Measurements from ENCODE around the gene HINFP. TPM values are rescaled to one million over a fixed set of nuclear protein-coding genes. Genes with fewer than 3 reads are reported as not detected.

The HINFP gene
- total and polyA plus RNA-seq, 2 of the 8 experiments (the other 6 are each of a cell fraction or from before 2014, with no cell fraction given): 35.0 to 37.3 TPM

DNA sequence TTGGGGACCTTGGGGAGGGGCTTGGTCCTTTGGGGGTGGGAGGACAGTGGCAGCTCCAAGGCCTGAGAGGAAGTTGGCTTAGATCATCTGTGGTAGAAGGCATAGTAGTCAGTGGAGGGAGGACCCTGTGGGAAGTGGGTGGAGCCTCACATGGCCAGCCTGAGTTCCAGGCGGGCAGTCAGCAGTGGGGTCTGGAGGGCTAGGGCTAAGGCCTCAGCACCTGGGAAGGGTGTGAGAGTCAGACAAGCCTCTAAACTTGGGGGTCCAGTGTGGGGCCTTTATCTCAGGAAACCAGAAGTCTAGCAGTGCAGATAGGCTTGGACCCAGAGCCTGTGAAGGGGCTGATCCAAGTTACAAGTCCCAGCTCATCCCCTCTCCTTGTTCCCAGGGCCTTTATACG is 51.1 kb downstream of the HINFP start:
- no peak overlapping the region for H3K4ac ChIP-seq (replicated peaks; ENCODE audit: insufficient read length, low read depth, low read length)
- H2BK120ac ChIP-seq (replicated peaks; ENCODE audit: low read depth, low read length): no peak overlapping the region
- no peak overlapping the region for H3K4me3 ChIP-seq (ENCODE audit: extremely low read depth in 1 of 4, insufficient read depth in 2 of 4, low read depth in 3 of 4, low read length in 4 of 4)
- no peaks in the 10 kb centered on the region; a peak in 1 of 8 replicates for H3K36me3 ChIP-seq (ENCODE audit: control insufficient read depth in 2 of 4, insufficient read depth in 4 of 4, low read length in 3 of 4)
- no peak overlapping the region for H3K9ac ChIP-seq (replicated peaks in 1 of 4; ENCODE audit: extremely low read depth in 1 of 4, low read depth in 3 of 4, low read length in 3 of 4)
- H3K14ac ChIP-seq (ENCODE audit: insufficient read length): no peak overlapping the region
- no peak overlapping the region for H4K8ac ChIP-seq (ENCODE audit: extremely low read depth, insufficient read depth, low read length)
- H3K4me2 ChIP-seq (ENCODE audit: insufficient read depth in 1 of 2, low read depth in 2 of 2, low read length in 2 of 2): no peak overlapping the region
- H3K27ac ChIP-seq (ENCODE audit: low read depth, low read length): no peak overlapping the region
- no peaks in the 10 kb centered on the region for H4K20me1 ChIP-seq (replicated peaks in 1 of 2; ENCODE audit: control insufficient read depth in 1 of 2, insufficient read depth in 2 of 2, low read length in 2 of 2)
- no peak for DNase-seq (ENCODE audit: low read depth in 1 of 2, low spot score in 2 of 2)
- ChIA-PET POLR2A (ENCODE audit: partially characterized antibody) (interaction anchor here (1.2 to 3.8 kb wide), 5 partner anchors 9 to 78 kb away, joined by 4 to 14 read pairs (median 5); a partner anchor contains a TSS), CTCF (ENCODE audit: partially characterized antibody) (interaction anchor here (1.0 to 24.3 kb wide), 5 partner anchors 22 to 50 kb away, joined by 3 to 389 read pairs (median 6); partner anchors contain the start of gene ABCG4)
- H3K9me3 ChIP-seq (ENCODE audit: insufficient read depth in 2 of 2, low read depth in 1 of 2, low read length in 1 of 2): no peaks in the 10 kb centered on the region
- H4K91ac ChIP-seq (replicated peaks; ENCODE audit: insufficient read length, low read length): no peak overlapping the region
- peaks cover 7% of the 10 kb centered on the region; the same call in 1 of the 2 replicates for H3K23me2 ChIP-seq (ENCODE audit: low read depth, low read length)
- H3K79me1 ChIP-seq (ENCODE audit: low read depth, low read length): no peaks in the 10 kb centered on the region
- H3K23ac ChIP-seq (ENCODE audit: insufficient read length): no peak overlapping the region
- no peak overlapping the region for H2BK15ac ChIP-seq (ENCODE audit: low read length)
- H2AFZ ChIP-seq (ENCODE audit: low read length): no peak overlapping the region
- H2BK20ac ChIP-seq (ENCODE audit: low read length): no peak overlapping the region
- no peak for FAIRE-seq
- 95% methylated on average over 2 of the region's 2 CpGs; no CpG with 5 or more reads in 1 of the 2 experiments for WGBS, 2 experiments (ENCODE audit: extremely low coverage in 1 of 2, insufficient coverage in 1 of 2, insufficient read length in 1 of 2, insufficient replicate concordance in 2 of 2, low coverage in 1 of 2, low lambda C conversion rate in 2 of 2, missing lambda C conversion rate in 1 of 2)
- H3K79me2 ChIP-seq (ENCODE audit: control insufficient read depth in 1 of 2, insufficient read depth in 2 of 2, low read length in 2 of 2): no peaks in the 10 kb centered on the region
- H2BK12ac ChIP-seq (ENCODE audit: low read depth, low read length): no peak overlapping the region
- no peaks in the 10 kb centered on the region; a peak in 2 of 7 replicates for H3K4me1 ChIP-seq (replicated peaks in 1 of 4; ENCODE audit: control insufficient read depth in 3 of 4, insufficient read depth in 4 of 4, low read length in 3 of 4)
- H4K5ac ChIP-seq (ENCODE audit: insufficient read length, low read depth, low read length): no peak overlapping the region
- no peak overlapping the region; the same call in 1 of the 2 replicates for H2BK5ac ChIP-seq (ENCODE audit: low read depth, low read length)
- H3K18ac ChIP-seq (ENCODE audit: extremely low read depth, low read length): no peak overlapping the region; the same call in 1 of the 2 replicates
- no peak overlapping the region for H3K56ac ChIP-seq (replicated peaks; ENCODE audit: insufficient read length, low read depth, low read length)
- H2AK5ac ChIP-seq (ENCODE audit: low read depth, low read length): no peak overlapping the region
- no peaks in the 10 kb centered on the region for H3K27me3 ChIP-seq (replicated peaks in 1 of 4; ENCODE audit: control insufficient read depth in 3 of 4, extremely low read depth in 1 of 4, insufficient read depth in 3 of 4, low read length in 3 of 4)
- TF ChIP-seq CBX8 (IDR thresholded peaks at IDR 0.05; ENCODE audit: borderline replicate concordance, low read depth, low read length) (no peak), RNF2 (IDR thresholded peaks at IDR 0.05; ENCODE audit: borderline replicate concordance, low read depth, low read length, missing control alignments, poor library complexity, severe bottlenecking) (no peak), RBBP5 (IDR thresholded peaks at IDR 0.05; ENCODE audit: borderline replicate concordance, low read depth, low read length) (no peak), ATF2 (IDR thresholded peaks at IDR 0.05; ENCODE audit: low read length) (no peak), HDAC6 (IDR thresholded peaks at IDR 0.05; ENCODE audit: low read depth, low read length) (no peak), USF2 (IDR thresholded peaks at IDR 0.05; ENCODE audit: low read length) (no peak), CBX5 (IDR thresholded peaks at IDR 0.05; ENCODE audit: low read depth, low read length) (no peak), PHF8 (conservative IDR thresholded peaks at IDR 0.05; ENCODE audit: low read depth, low read length) (no peak), TBP (IDR thresholded peaks at IDR 0.05; ENCODE audit: low read depth, low read length) (no peak), FOSL1 (IDR thresholded peaks at IDR 0.05; ENCODE audit: insufficient read depth, low read depth, low read length) (no peak)

Data from H1 (cell line).